GM21619 (cell line): ENCODE measurements around the gene SEC14L2.

Source experiments
- ATAC-seq: cut with Tn5 transposase; IDR thresholded peaks from one replicate; pipeline ENCODE4 v1.9.1; 2021; ENCODE audit not compliant: unreplicated experiment

SEC14L2 gene

GRCh38 chr22:30396871-30397655 lies at the start of gene SEC14L2:
SEC14L2 (plus strand) TSS chr22:30397018; CDS start chr22:30397117, 99 bp downstream.
- no peak for ATAC-seq

DNA sequence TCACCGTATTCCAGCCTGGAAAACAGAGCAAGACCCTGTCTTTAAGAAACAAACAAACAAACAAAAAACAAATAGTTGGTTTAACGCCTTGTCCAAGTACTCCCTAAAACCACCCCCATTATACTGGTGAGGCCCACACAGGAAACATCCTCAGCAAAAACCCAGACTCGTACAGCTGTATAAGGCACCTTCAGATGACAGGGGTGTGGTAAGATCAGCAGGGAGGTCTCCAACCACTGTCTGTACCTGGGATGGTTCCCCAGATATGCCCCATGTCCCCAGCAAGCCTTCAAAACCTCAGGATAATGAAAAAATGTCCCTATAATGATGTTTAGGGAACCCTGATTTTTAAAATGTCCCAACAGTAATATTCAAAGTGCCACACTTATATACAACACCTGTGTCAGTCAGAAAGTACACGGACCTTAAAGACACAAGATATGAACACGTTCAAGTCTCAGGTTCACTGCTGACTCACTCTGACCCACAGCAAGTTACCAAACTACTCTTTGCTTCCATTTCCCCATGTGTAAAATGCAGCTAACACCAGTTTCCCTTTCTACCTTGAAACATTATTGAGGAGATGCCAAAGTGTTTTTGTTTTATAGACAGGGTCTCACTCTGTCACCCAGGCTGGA lies 49.4 kb upstream of the SEC14L2 start:
- no peak for ATAC-seq

DNA sequence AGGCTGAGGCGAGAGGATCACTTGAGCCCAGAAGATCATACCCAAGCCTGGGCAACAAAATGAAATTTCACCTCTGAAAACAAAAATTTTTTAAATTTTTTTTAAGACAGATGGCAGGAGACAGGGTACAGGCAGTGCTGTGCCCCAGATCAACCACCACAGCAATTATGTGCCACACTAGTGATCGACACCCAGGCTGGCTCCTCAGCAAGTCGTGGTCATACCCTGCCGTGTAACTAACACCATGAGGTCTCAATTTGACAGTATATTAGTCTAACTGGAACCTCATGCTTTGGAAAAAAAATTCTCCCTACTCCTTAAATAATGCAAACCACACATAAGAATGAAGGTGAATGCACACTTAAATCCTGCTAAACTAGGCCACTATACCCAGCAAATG lies 48.4 kb upstream of the SEC14L2 start:
- no peak for ATAC-seq

DNA sequence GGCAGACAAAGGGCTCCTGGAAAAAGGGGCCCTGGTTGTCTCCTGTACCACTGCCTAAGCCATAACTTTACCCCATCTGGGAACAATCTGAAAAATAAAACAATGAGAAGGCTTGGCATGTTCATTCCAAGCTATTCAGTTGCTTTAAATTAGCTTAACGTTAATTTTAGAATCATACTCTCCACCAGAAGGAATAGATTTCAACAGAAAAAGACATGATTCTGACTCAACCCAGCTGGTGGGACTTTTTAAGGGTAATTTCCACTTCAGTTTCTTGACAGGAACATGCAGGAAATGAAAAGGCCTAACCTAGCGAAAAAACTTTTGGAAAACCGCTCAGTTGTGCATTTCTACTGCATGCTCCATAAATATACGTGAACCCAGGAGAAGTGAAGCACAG lies 48.0 kb upstream of the SEC14L2 start:
- no peak for ATAC-seq

- ATAC-seq, result no peak
Observed at GRCh38 chr22:30351226-30351625, 45.6 kb upstream of the SEC14L2 start.

DNA sequence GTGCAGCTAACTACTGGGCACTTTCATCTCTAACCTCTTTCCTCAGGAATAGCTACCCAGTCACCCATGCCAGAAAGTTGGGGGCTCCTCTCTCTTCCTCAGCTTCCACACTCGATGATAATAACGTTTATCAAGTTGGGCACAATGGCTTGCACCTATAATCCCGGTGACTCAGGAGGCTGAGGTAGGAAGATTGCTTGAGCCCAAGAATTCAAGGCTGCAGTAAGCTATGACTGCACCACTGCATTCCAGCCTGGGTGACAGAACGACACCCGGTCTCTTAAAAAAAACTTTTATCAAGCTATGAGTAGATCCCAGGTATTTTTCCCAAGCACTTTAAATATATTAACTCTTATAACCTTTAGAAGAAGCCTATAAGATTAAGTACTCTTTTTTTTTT lies 42.2 kb upstream of the SEC14L2 start:
- ATAC-seq, result no peak

DNA sequence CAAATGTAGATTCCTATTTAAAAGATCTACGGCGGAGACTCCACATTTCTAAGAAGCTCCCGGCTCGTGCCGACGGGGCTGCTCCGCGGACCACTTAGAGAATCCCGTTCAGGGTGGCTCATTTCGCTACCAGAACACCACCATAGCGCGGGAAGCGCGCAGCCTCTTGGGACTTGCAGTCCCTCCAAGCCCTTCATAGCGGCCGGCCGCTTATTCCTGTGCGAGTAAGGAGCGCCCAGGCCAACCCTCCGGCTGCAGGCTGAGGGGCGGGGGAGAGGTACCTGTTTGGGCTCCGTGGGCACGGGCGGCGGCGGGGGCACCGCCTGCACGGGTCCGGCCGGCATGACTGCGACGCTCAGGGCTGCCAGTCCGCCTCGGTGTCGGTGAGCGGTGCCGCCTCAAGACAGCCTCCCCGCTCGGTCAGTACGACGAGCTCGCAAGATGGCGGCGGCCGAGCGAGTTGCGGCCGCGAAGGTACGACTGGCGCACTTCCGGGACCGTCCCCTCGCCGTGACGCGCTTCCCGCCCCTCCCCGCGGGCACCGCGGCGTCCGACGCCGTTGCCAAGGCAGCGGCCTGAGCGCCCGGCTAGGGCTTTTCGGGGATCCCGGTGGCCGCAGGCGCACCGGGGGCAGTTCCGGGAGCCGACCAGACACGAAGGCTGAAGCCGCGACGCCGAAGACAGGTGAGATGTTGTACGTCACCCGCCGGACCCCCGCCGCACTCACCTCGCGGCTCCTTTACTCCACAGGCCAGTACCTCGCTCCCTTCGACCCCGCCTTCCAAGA lies 40.2 kb upstream of the SEC14L2 start, which contains the start of the genes CCDC157 and SF3A1:
CCDC157 (plus strand) TSS at position 559 of the 787 bp plus-strand sequence. CDS start 8,994 bp downstream, outside the sequence.
SF3A1 (minus strand) TSS at position 446 of the 787 bp plus-strand sequence; CDS start at position 344, 102 bp downstream.
- peak; percentile 82 for ATAC-seq

GRCh38 chr22:30357236-30357570 lies 39.6 kb upstream of the SEC14L2 start:
- no peak for ATAC-seq

GRCh38 chr22:30357650-30358215 lies 39.1 kb upstream of the SEC14L2 start:
- ATAC-seq, result no peak

DNA sequence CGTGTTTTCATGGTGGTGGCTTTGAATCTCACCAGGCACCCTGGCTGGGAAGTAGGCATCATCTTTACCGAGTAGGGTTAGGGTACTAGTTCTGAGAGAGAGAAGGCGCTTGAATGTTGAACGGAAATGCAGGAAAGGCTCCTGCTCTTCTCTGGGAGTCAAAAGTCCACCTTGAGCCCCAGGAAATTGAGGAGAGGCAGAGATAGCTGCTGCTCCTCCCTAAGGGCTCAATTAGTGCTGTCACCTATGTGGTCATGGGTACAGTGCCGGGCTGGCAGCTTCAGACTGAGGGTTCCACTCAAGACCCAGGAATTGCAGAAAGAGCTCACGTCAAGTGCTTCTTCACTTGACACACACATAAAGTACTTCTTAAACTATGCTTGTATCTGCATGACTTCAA lies 38.3 kb upstream of the SEC14L2 start:
- no peak for ATAC-seq

DNA sequence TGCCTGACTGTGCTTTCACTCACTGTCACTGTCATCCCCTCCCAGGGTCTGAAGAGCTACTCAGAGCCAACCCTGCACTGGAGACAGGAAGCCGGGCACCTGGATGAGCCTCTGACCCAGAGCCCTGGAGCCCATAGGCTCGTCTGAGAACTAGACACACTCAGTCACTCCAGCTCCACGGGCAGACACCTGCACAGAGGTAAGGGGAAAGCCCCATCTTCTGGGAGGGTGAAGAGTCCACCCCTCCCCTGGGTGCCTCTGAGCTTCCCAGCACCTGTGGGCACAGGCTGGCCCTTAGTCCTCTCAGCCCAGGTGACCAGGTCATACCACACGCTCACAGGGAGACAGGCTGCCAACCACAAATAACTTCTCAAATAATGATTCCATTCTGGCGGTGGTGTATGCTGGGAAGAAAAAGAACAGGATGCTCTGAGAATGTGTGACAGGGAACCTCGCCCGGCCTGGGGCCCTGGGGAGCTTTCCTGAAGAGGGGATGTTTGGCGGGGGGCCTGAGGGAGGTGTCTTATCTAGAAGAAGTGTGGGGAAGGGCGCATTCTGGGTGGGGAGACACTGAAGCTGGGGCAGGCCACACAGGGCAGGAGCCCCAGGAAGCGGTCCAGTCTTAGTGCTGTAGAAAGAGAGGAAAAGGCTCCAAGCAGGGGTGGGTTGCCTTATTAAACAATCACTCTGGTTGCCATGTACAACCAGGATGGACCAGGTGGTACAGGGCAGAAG lies 34.7 kb upstream of the SEC14L2 start:
- no peak for ATAC-seq

DNA sequence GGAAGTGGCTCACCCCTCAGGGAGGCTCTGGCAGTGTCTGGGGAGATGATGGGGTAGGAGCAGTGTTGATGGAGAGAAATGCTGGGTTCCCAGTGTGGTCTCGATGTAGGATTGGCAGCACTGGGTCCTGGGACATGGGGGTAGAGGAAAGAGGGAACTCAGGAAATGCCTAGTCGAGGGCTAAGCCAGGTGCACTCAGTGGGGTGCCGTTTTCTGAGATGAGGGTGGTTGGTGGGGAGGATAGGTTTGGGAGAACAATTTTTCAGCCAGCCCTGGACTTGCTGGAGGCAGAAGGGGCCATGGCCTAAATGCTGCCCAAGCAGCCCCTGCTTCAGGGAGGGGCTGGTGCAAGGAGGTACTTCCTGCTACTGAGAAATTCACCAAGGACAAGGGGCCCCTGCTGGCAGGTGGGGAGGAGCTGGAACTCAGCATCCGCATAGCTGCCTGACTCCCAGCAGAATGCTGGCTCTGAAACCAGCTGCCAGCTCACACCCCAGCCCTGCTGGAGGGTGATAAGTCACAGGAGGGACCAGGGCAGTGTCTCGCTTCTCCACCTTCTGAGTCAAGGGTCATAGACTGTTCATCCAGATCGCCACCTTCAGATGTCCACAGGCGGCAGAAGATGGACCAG lies 34.1 kb upstream of the SEC14L2 start:
- no peak for ATAC-seq

GRCh38 chr22:30365891-30366290 lies 30.9 kb upstream of the SEC14L2 start:
- no peak for ATAC-seq

DNA sequence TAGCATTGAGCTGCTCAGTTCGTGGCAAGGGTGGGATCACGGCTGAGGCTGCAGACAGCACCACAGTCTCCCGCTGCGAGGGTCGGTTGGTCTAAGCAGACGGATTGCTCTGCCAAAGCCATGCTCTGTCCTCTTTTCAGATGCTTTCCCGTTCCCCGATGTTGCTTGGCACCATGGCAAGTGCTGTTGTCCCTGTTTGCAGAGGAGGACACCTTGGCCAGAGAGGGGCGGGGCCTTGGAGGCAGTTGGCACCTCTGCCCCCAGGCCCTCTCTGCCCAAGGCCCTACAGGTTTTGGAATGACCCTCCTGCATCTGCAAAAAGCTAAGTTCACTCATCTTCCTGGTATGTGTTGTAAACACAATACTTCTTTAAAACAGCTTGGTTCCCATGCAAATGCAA lies 28.4 kb upstream of the SEC14L2 start:
- no peak for ATAC-seq

DNA sequence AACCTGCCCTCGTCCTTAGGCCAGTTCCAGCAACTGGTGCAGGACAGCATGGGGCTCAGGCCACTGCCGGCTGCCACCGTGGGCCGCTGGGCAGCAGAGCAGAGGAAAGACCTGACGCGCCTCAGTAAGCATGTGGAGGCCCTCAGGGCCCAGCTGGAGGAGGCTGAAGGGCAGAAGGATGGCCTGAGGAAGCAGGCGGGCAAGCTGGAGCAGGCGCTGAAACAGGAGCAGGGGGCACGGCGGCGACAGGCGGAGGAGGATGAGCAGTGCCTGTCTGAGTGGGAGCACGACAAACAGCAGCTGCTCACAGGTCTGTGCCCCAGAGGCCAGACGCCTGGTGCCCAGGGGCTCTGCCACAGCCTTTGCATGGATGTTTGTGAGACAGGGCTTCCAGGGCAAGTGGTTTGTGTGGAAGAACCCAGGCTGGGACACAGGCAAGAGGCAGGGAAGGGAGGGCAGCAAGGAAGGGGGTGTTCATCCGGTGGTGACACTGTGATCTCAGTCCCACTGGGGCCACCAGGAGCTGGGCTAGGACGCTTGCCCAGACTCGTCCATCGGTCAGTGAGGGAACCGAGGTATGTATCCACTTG lies 26.1 kb upstream of the SEC14L2 start:
- ATAC-seq, result no peak

DNA sequence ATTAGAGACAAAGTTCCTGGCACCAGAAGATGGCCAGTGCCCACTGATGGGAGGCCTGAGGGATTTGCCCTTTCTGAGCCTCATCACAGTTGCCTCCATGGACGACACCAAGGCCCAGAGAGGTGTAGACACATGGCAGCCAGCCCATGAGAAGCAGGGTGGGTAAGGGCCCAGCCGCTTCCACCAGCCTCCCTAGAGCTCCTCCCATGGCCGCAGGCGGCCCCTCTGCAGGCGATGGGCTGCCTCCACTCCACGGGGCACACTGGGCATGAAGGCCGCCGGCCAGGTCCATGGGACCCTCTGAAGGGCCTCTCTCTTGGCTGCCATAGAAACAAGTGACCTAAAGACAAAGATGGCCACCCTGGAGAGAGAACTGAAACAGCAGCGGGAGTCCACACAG lies 25.5 kb upstream of the SEC14L2 start:
- no peak for ATAC-seq

DNA sequence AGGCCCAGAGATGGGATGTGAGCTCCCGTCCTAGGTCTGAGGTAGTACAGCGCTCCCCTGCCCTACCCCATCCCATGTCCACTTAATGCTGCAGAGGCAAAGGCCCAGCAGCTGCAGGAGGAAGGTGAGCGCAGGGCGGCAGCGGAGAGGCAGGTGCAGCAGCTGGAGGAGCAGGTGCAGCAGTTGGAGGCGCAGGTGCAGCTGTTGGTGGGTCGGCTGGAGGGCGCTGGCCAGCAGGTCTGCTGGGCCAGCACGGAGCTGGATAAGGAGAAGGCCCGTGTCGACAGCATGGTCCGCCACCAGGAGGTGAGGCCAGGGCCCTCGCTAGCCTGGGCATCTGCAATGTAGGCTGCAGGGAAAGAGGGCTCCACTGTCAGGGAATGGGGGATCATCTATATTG lies 24.8 kb upstream of the SEC14L2 start:
- ATAC-seq, result no peak

DNA sequence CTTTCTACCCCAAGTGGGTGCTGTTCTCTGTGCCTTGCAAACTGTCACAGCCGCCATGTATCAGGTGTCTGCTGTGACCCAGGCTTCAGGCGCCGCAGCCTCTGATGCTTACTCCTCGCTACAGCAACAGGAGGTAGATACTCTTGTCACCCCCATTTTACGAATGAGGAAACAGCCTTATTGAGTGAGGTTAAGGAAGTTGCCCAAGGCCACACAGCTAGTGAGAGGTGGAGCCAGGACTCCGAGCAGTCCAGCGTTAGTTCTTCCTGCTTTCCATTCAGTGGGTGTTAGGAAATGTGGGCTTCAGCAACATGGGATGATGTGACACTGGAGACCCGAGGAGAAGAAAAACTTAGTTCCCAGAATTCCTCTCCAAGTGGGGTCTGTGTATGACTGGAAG lies 23.9 kb upstream of the SEC14L2 start:
- no peak for ATAC-seq

DNA sequence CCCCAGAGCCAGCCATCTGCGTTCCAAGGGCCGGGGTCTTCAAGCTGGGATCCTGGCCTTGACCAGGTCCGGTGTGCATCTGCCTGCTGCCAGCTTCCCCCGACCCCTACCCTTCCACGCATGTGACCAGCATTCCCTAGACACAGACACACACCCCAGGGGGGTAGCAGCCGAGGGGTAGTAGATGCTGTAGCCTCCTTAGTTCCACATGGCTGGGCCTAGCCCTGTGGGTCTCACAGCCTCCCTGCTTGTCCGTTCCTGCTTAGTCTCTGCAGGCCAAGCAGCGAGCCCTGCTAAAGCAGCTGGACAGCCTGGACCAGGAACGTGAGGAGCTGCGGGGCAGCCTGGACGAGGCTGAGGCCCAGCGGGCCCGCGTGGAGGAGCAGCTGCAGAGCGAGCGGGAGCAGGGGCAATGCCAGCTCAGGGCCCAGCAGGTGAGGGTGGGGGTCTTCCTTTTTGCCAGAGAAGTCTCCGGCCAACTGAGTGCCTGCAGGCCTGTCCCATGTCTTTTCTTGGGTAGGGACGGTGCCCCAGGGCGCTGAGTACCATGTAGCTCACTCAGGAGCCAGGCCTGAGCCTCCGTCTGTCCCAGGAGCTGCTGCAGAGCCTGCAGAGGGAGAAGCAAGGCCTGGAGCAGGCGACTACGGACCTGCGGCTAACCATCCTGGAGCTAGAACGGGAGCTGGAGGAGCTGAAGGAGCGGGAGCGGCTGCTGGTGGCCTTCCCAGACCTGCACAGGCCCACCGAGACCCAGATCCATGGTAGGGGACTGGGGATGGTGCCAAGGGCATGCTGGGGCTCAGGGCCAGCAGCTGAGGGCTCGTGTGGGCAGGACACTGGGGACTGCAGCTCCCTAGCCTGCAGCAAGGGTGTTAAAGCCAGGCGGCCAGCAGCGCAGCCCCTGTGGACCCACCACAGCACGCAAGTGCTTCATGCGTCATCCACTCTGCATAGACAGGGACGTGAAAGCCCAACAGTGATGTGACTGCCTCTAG lies 23.2 kb upstream of the SEC14L2 start:
- no peak for ATAC-seq
